Measurements from ENCODE around the gene LRRC25. TPM values are rescaled to one million over a fixed set of nuclear protein-coding genes. Genes with fewer than 3 reads are reported as not detected.

The LRRC25 gene
- total RNA-seq, 1 experiment from 2014 or later, result 0.12 TPM

GRCh38 chr19:18344582-18344950 is 52.9 kb downstream of the LRRC25 start:
- Histone ChIP-seq H3K9me3 (ENCODE audit: control insufficient read depth in 1 of 2, insufficient read depth in 1 of 2, low read depth in 1 of 2, low read length in 2 of 2) (no peaks in the 10 kb centered on the region), H3K4me3 (replicated peaks in 1 of 2; ENCODE audit: low read depth in 1 of 2, low read length in 2 of 2) (no peak overlapping the region), H3K79me2 (ENCODE audit: insufficient read depth, low read length) (no peaks in the 10 kb centered on the region), H3K27me3 (ENCODE audit: insufficient read depth, low read length) (no peaks in the 10 kb centered on the region), H3K36me3 (ENCODE audit: control insufficient read depth in 1 of 2, insufficient read depth in 2 of 2, low read length in 2 of 2) (no peaks in the 10 kb centered on the region; a peak in 2 of 4 replicates), H3K4me1 (ENCODE audit: control insufficient read depth in 1 of 2, insufficient read depth in 2 of 2, low read length in 2 of 2) (peaks cover 35 to 70% of the 10 kb centered on the region in 2 experiments), H3K9me2 (ENCODE audit: insufficient read depth) (no peaks in the 10 kb centered on the region), H3K4me2 (ENCODE audit: low read length) (peak overlapping the region; percentile 59), H3K27ac (ENCODE audit: low read depth, low read length) (no peak overlapping the region; the same call in 1 of the 2 replicates), H3K9ac (ENCODE audit: low read length) (peak overlapping the region; percentile 33; the same call in 1 of the 2 replicates), H2AFZ (ENCODE audit: low read depth, low read length, poor library complexity, severe bottlenecking) (no peak overlapping the region), H4K20me1 (ENCODE audit: insufficient read depth) (no peaks in the 10 kb centered on the region)
- TF ChIP-seq POLR2AphosphoS5 (IDR thresholded peaks at IDR 0.05; ENCODE audit: low read depth, low read length) (no peak), SRF (IDR thresholded peaks at IDR 0.05; ENCODE audit: low read depth) (no peak), ELF1 (IDR thresholded peaks at IDR 0.05; ENCODE audit: borderline replicate concordance, low read depth) (no peak), POLR2A (IDR thresholded peaks at IDR 0.05; ENCODE audit: borderline replicate concordance, extremely low read depth, insufficient read depth, insufficient read length) (no peak), EZH2phosphoT487 (IDR thresholded peaks at IDR 0.05; ENCODE audit: borderline replicate concordance) (no peak), CTCF (IDR thresholded peaks at IDR 0.05 in 2 of 3, conservative IDR thresholded peaks at IDR 0.05 in 1 of 3; ENCODE audit: borderline replicate concordance in 1 of 3, insufficient read depth in 1 of 3, low read depth in 2 of 3, low read length in 2 of 3) (no peak), MAX (IDR thresholded peaks at IDR 0.05) (no peak), FOSL1 (IDR thresholded peaks at IDR 0.05; ENCODE audit: low read depth) (no peak), SIN3A (IDR thresholded peaks at IDR 0.05; ENCODE audit: low read depth) (no peak), CBX3 (IDR thresholded peaks at IDR 0.05; ENCODE audit: low read depth) (no peak), EGR1 (IDR thresholded peaks at IDR 0.05; ENCODE audit: low read depth) (no peak), RAD21 (IDR thresholded peaks at IDR 0.05; ENCODE audit: low read depth) (no peak), ZFX (IDR thresholded peaks at IDR 0.05) (no peak), SP1 (IDR thresholded peaks at IDR 0.05; ENCODE audit: low read depth) (no peak)
- TF ChIP-seq, protein P1, sequence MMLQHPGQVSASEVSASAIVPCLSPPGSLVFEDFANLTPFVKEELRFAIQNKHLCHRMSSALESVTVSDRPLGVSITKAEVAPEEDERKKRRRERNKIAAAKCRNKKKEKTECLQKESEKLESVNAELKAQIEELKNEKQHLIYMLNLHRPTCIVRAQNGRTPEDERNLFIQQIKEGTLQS (IDR thresholded peaks at IDR 0.05), result no peak
- ChIA-PET RAD21 (ENCODE audit: low non-redundant PET in 1 of 2, low total read pairs in 2 of 2, uncharacterized antibody in 2 of 2, unreplicated experiment in 2 of 2) (interaction anchor here in 1 of 2 experiments (0.6 kb wide), 1 partner anchor 43 kb away, joined by 3 read pairs; no protein-coding TSS in a partner anchor), POLR2A (no interaction called here), CTCF (interaction anchor here (1.4 kb wide), 1 partner anchor 16 kb away, joined by 4 read pairs; no protein-coding TSS in a partner anchor)
- ATAC-seq, result no peak
- DNase-seq (ENCODE audit: low read depth, low spot score), result no peak
- intact Hi-C loops (cut with micrococcal nuclease), result loop anchor here (5.0 kb wide), 1 partner anchor 67 kb away; no protein-coding TSS in a partner anchor
- no TSS peak for BruUV-seq (replicated peaks)
